Astrocyte (in vitro differentiated cells and primary cell): ENCODE data around the gene CMTM1. TPM values are rescaled to one million over a fixed set of nuclear protein-coding genes. Genes with fewer than 3 reads are reported as not detected.

Source experiments
- DNase-seq: peaks from one replicate; pipeline ENCODE4 v3.0.0-alpha.2; 2010; ENCODE audit warnings: low read depth
- FAIRE-seq: peaks from 2 replicates; lab custom pipeline; 2011; peaks lifted over from hg19 to GRCh38; lab: Jason Lieb, UNC
- H2AFZ ChIP-seq: 2 replicates; pipeline ENCODE4 v1.6.0; 2012; ENCODE audit warnings: low read depth, low read length, inconsistent platforms
- H3K27ac ChIP-seq: 2 replicates; pipeline ENCODE4 v1.5.1; 2011; ENCODE audit warnings: low read depth, low read length, inconsistent platforms
- H3K27me3 ChIP-seq: 2 replicates; pipeline ENCODE4 v1.6.0; 2011; ENCODE audit warnings: low read length, inconsistent platforms; ENCODE audit not compliant: insufficient read depth
- H3K36me3 ChIP-seq: 2 replicates; pipeline ENCODE4 v1.5.1; 2011; ENCODE audit warnings: low read length, inconsistent platforms; ENCODE audit not compliant: insufficient read depth
- H3K4me1 ChIP-seq: 2 replicates; pipeline ENCODE4 v1.5.1; 2011; ENCODE audit warnings: low read length, inconsistent platforms; ENCODE audit not compliant: insufficient read depth
- H3K4me2 ChIP-seq: 2 replicates; pipeline ENCODE4 v1.6.0; 2012; ENCODE audit warnings: low read length, inconsistent platforms
- H3K4me3 ChIP-seq: 2 replicates; pipeline ENCODE4 v1.5.1; 2011; ENCODE audit warnings: low read depth, mild to moderate bottlenecking, low read length, inconsistent platforms; ENCODE audit not compliant: insufficient read depth
- H3K79me2 ChIP-seq: 2 replicates; pipeline ENCODE4 v1.6.0; 2012; ENCODE audit warnings: mild to moderate bottlenecking, low read length, inconsistent platforms; ENCODE audit not compliant: insufficient read depth
- H3K9ac ChIP-seq: 2 replicates; pipeline ENCODE4 v1.6.0; 2012; ENCODE audit warnings: mild to moderate bottlenecking, low read length, inconsistent platforms
- H3K9me3 ChIP-seq: 2 replicates; pipeline ENCODE4 v1.5.1; 2012; ENCODE audit warnings: low read depth, mild to moderate bottlenecking, low read length, inconsistent platforms; ENCODE audit not compliant: insufficient read depth
- H4K20me1 ChIP-seq: 2 replicates; pipeline ENCODE4 v1.6.0; 2012; ENCODE audit warnings: low read length, inconsistent platforms; ENCODE audit not compliant: insufficient read depth
- H3K27ac Mint-ChIP-seq: one replicate; pipeline ENCODE4 v1.8.0; 2021; ENCODE audit warnings: mild to moderate bottlenecking, mixed read lengths; ENCODE audit not compliant: unreplicated experiment
- H3K27me3 Mint-ChIP-seq: one replicate; pipeline ENCODE4 v1.8.0; 2021; ENCODE audit warnings: low read depth, mixed read lengths; ENCODE audit not compliant: unreplicated experiment
- H3K36me3 Mint-ChIP-seq: one replicate; pipeline ENCODE4 v1.8.0; 2021; ENCODE audit warnings: low read depth, mixed read lengths; ENCODE audit not compliant: unreplicated experiment
- H3K4me1 Mint-ChIP-seq: one replicate; pipeline ENCODE4 v1.8.0; 2021; ENCODE audit warnings: low read depth, mixed read lengths; ENCODE audit not compliant: unreplicated experiment
- H3K4me3 Mint-ChIP-seq: one replicate; pipeline ENCODE4 v1.8.0; 2021; ENCODE audit warnings: mild to moderate bottlenecking, moderate library complexity, mixed read lengths; ENCODE audit not compliant: unreplicated experiment
- H3K9me3 Mint-ChIP-seq: one replicate; pipeline ENCODE4 v1.8.0; 2021; ENCODE audit warnings: mild to moderate bottlenecking, mixed read lengths; ENCODE audit not compliant: unreplicated experiment
- CTCF ChIP-seq: IDR thresholded peaks from 2 replicates; pipeline ENCODE4 v1.5.1; 2011; ENCODE audit warnings: low read depth, mild to moderate bottlenecking, inconsistent platforms, low read length, moderate library complexity; ENCODE audit not compliant: insufficient read depth
- EZH2 ChIP-seq: IDR thresholded peaks from 2 replicates; pipeline ENCODE4 v1.6.1; 2012; ENCODE audit warnings: mild to moderate bottlenecking, low read length, inconsistent platforms; ENCODE audit not compliant: insufficient read depth
- total RNA-seq: library from RNA; stranded (reverse); gene quantifications from 2 replicates; pipeline ENCODE4 v1.2.1, GENCODE V29; 2021

Gene CMTM1
- total RNA-seq, 1 donor from 2014 or later: 2.7 TPM

- H3K36me3 Mint-ChIP-seq: peaks cover 13% of the 10 kb centered on the region
- Histone ChIP-seq H3K4me3 (no peak overlapping the region), H3K9me3 (no peaks in the 10 kb centered on the region), H2AFZ (no peak overlapping the region), H3K4me1 (peaks cover 7% of the 10 kb centered on the region), H3K27ac (no peak overlapping the region), H3K36me3 (no peaks in the 10 kb centered on the region), H3K79me2 (no peaks in the 10 kb centered on the region), H4K20me1 (no peaks in the 10 kb centered on the region), H3K27me3 (no peaks in the 10 kb centered on the region), H3K9ac (no peak overlapping the region), H3K4me2 (no peak overlapping the region)
- peaks cover 15% of the 10 kb centered on the region for H3K4me1 Mint-ChIP-seq
- no peak for DNase-seq
- no peak for TF ChIP-seq EZH2
- no peak for TF ChIP-seq CTCF
- no peak for FAIRE-seq
- H3K9me3 Mint-ChIP-seq: peaks cover 1% of the 10 kb centered on the region
- no peak overlapping the region for H3K27ac Mint-ChIP-seq
- no peaks in the 10 kb centered on the region for H3K27me3 Mint-ChIP-seq
- no peak overlapping the region for H3K4me3 Mint-ChIP-seq
Observed at GRCh38 chr16:66544016-66544757, 22.1 kb upstream of the CMTM1 start.

GRCh38 chr16:66547101-66547989 is 18.9 kb upstream of the CMTM1 start:
- Mint-ChIP-seq H3K27me3 (no peaks in the 10 kb centered on the region), H3K9me3 (peaks cover under 1% of the 10 kb centered on the region), H3K4me1 (peaks cover 11% of the 10 kb centered on the region), H3K27ac (no peak overlapping the region), H3K36me3 (peaks cover 10% of the 10 kb centered on the region), H3K4me3 (no peak overlapping the region)
- H3K9ac ChIP-seq: no peak overlapping the region
- no peaks in the 10 kb centered on the region for H4K20me1 ChIP-seq
- peaks cover 14% of the 10 kb centered on the region for H3K4me1 ChIP-seq
- no peaks in the 10 kb centered on the region for H3K79me2 ChIP-seq
- H3K36me3 ChIP-seq: no peaks in the 10 kb centered on the region
- no peak for TF ChIP-seq CTCF
- no peak for TF ChIP-seq EZH2
- DNase-seq (no peak), FAIRE-seq (no peak)
- no peaks in the 10 kb centered on the region for H3K9me3 ChIP-seq
- no peak overlapping the region for H3K4me2 ChIP-seq
- no peak overlapping the region for H2AFZ ChIP-seq
- no peaks in the 10 kb centered on the region for H3K27me3 ChIP-seq
- no peak overlapping the region for H3K27ac ChIP-seq
- H3K4me3 ChIP-seq: no peak overlapping the region
